ENCODE measurements around the gene PYGO2.

DNA sequence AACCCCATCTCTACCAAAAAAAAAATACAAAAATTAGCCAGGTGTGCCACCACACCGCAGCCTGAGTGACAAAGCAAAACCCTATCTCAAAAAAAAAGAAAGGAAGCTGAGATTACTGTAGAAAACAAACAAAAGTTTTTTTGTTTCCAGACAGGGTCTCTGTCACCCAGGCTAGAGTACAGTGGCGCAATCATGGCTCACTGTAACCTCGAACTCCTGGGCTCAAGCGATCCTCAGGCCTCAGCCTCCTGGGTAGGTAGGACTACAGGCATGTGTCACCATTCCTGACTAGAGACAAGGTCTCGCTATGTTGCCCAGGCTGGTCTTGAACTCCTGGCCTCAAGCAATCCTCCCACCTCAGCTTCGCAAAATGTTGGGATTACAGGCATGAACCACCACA is 2.8 kb upstream of the PYGO2 start:
- TF ChIP-seq CTCF (optimal IDR thresholded peaks at IDR 0.05 in 1 of 3, IDR thresholded peaks at IDR 0.05 in 1 of 3, conservative IDR thresholded peaks at IDR 0.05 in 1 of 3; ENCODE audit: extremely low read depth in 1 of 3, insufficient read depth in 2 of 3, low read length in 3 of 3), result no peak
- TF ChIP-seq EZH2 (IDR thresholded peaks at IDR 0.05; ENCODE audit: low read length), result no peak
